HG02623 (cell line): ENCODE data around the gene MFSD12.
"Not testable (repeated sequence)": the region's sequence is repeated elsewhere in the genome, so short reads cannot be mapped to it uniquely, and the experiment has no call there.

Experiments used
- ATAC-seq: cut with Tn5 transposase; IDR thresholded peaks from one replicate; pipeline ENCODE4 v1.9.1; 2021; ENCODE audit warnings: moderate library complexity; ENCODE audit not compliant: unreplicated experiment

MFSD12 gene

DNA sequence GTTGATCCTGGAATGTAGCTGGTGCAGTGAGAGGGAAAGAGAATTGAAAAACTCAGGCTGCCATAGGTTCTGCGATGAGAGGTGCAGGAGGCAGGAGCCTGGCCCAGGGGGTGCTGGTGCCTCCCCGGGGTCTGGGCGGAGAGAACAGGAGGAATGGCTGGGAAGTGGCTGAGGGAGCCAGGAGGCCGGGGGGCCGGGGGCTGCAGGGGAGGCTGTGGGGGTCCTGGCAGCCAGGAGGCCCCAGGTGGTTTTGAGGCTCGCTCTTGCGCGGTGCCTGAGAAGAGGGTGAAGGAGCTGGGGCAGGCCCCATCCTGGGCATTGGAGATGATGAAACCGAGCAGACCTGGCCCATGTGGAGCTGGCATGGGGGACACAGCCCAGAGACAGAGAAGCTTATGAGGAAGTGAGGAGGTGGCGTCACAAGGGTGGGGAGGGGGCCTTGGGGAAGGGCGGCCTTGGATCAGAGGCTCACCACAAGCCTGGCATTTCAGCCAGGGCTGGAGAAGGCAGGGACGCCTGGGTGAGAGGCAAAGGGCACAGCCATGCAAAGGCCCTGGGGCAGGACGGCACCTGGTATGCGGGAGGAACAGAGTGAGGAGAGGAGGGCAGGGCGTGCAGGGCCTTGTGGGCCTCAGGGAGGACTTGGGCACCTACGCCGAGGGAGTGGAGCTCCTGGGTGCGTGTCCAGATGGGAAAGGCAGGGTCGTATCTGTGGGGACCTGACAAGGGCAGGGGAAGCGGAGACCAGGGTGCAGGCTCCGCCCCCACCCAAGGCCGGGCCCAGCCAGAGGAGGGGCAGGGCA lies 19.7 kb downstream of the MFSD12 start:
- ATAC-seq: no peak

GRCh38 chr19:3537101-3537437 lies 20.3 kb downstream of the MFSD12 start:
- ATAC-seq: no peak

DNA sequence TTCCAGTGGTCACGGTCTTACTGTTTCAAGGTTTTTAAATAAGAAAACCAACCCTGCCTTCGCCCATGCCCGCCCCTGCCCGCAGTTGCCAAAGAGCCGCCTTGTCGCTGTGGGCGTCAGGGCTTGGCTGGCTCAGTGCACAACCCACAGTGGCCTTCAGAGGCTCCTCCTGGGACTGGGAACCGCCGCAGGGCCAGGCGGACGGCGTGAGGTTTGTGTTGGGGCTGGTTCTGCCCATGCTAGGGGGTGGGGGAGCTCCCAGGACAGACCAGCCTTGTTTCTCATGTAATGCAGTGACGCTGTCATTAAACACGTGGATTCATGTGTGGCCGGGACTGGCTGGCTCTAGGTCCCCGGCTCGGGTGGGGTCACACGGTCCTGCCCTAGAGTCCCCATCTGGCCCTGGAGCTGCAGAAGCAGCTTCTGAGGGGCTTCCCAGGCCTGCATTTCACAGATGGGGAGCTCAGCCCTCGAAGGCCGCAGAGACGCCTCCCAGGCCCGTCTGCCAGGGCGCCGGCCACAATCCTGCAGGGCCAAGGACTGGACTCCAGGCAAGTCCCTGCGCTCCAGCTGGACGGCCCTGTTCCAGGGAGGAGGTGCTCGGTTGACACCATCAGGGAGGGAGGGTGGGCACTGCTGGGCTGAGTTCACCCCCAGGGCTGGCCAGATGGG lies 20.8 kb downstream of the MFSD12 start:
- ATAC-seq: no peak

GRCh38 chr19:3535981-3536380 lies 21.4 kb downstream of the MFSD12 start:
- no peak for ATAC-seq

DNA sequence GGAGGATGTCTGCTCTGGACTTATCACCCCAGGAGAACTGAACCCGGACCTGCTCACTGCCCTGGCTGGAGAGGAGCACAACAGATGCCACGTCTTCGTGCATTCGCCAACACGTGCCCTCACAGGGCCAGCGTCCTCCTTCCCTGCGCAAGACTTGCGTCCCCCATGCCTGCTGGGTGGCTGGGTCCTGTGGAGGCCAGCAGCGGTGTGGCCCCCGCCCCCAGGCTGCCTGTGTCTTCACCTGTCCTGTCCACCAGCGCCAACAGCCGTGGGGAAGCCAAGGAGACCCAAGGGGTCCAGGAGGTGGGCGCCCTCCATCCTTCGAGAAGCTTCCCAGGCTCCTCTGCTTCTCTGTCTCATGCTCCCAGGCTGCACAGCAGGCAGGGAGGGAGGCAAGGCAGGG lies 21.8 kb downstream of the MFSD12 start:
- ATAC-seq: no peak

GRCh38 chr19:3535235-3535535 lies 22.2 kb downstream of the MFSD12 start:
- ATAC-seq: no peak

- no peak for ATAC-seq
These were observed 22.8 kb downstream of the MFSD12 start for GRCh38 chr19:3534375-3535234.

DNA sequence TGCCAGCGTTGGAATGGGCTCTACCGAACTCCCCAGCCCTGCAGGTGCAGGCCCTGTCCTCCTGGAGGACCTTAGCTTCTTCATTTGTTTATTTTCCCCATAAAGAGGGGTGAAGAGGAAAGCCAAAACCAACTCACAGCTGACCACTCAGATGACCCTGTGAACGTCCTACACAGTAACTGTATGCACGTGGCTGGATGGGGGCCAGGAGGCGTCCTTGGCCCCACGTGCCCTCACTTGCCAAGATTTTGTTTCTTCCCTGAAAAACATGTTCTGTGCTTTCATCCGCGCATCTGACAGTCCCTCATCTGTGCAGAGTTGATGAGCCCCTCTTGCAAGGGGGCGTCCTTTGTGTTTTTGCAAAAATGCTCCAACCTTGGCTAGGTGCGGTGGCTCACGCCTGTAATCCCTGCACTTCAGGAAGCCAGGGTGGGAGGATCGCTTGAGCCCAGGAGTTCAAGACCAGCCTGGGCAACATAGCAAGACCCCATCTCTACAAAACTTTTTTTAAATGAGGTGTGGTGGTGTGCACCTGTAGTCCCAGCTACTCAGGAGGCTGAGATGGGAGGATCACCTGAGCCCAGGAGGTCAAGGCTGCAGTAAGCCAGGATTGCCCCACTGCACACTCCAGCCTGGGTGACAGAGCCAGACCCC lies 23.7 kb downstream of the MFSD12 start:
- no peak for ATAC-seq

DNA sequence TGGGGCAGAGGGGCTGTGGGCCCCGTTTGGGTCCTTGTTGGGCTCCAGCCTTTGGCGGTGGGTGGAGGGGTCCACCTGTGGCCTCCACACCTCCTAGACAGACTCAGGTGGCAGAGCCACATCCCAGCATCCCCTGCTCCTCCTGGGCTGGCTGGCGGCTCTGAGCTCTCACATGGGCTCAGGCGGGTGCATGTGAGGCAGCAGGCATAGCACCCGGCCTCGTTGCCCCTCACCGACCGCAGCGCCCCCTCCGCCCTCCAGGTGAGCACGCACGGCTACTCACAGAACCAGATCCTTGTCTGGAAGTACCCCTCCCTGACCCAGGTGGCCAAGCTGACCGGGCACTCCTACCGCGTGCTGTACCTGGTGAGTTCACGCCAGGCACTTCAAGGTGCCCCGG lies 24.4 kb downstream of the MFSD12 start:
- ATAC-seq: no peak

- no peak for ATAC-seq
These were observed 25.1 kb downstream of the MFSD12 start for GRCh38 chr19:3532154-3532786.

DNA sequence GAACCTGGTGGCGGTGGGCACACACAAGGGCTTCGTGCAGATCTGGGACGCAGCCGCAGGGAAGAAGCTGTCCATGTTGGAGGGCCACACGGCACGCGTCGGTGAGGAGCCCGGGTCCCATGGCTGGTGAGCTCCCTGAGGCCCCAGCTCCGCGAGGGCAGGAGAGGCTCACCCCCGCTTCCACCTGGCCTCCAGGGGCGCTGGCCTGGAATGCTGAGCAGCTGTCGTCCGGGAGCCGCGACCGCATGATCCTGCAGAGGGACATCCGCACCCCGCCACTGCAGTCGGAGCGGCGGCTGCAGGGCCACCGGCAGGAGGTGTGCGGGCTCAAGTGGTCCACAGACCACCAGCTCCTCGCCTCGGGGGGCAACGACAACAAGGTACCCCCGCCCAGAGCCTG lies 25.7 kb downstream of the MFSD12 start:
- no peak for ATAC-seq

- ATAC-seq: no peak
These were observed 27.0 kb downstream of the MFSD12 start for GRCh38 chr19:3530389-3530788.

DNA sequence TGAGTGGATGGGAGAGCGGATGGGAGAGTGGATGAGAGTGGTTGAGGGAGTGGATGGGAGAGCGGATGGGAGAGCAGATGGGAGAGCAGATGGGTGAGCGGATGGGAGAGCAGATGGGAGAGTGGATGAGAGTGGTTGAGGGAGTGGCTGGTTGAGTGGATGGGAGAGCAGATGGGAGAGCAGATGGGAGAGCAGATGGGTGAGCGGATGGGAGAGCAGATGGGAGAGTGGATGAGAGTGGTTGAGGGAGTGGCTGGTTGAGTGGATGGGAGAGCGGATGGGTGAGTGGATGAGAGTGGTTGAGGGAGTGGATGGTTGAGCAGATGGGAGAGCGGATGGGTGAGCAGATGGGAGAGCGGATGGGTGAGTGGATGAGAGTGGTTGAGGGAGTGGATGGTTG lies 28.1 kb downstream of the MFSD12 start:
- not testable (repeated sequence) for ATAC-seq

- no peak for ATAC-seq
These were observed 28.7 kb downstream of the MFSD12 start for GRCh38 chr19:3528539-3529211.

DNA sequence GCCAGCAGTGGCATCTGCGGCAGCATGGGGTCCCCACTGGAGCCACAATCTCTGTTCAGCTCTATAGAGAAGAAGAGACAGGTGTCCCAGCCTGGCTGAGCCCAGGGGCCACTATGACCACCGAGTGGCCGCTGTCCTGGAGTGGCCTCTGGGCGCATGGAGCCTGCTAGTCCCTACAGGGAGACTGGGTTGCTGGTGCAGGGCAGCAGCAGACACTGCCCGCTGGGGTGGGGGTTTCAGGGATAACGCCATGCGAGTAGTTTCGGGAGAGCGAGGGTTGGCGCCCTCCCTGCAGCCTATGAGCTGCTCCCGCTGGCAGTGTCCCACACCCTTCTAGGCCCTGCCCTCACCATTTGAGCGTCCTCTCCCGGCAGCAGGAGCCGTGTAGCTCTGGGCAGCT lies 29.3 kb downstream of the MFSD12 start:
- no peak for ATAC-seq

DNA sequence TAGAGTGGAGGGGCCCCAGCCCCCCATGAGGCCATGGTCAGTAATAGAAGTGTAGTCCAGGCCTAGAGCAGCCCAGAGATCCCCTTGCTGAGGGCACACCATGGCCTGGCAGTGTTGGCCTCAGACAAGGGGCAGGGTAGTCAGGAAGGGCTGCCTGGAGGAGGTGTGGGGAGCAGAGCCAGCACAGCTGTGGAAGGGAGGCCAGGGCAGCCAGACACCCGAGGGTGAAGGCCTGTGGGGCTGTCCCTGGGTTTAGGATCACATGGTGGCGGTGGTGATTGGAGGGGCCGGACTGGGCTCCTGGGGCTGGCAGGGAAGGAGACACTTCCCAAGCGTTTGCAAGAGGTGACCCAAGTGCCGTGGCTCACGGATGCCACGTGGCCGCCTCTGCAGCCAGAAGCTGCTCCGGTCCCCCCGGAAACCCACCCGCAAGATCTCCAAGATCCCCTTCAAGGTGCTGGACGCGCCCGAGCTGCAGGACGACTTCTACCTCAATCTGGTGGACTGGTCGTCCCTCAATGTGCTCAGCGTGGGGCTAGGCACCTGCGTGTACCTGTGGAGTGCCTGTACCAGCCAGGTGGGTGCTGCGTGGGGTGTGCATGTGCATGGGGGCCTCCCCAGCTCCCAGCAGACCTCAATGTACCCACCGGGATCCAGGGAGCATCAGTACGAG lies 30.0 kb downstream of the MFSD12 start:
- no peak for ATAC-seq

DNA sequence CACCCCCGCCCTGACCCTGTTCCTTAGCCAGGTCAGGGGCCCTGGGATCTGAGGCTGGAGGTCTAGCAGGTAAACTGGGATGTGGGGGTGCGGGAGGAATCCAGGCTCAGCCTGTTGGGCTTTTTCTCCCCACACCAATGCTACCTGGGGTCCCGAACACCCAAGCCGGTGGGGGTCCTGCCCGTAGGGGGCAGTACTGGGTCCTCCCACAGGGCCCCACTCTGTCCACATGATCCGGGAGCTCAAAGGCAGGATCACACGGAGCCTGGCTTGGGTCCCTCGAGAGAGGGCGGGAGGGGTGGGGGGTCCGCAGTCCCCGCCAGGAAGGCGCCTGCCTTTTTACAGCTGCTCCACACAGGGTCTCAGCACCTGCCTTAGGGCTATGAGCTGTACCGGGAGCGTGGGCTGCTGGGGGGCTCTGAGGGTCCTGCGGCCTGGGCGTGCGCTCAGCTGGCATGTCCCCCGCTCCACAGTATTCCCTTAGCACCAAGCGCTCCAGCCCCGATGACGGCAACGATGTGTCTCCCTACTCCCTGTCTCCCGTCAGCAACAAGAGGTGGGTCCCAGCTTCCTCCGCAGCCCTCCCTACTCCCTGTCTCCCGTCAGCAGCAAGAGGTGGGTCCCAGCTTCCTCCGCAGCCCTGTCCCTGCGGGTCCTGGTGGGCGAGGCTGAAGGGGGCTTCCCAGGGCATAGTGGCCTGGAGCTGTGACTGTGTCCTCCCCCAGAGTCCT lies 30.7 kb downstream of the MFSD12 start:
- no peak for ATAC-seq

- no peak for ATAC-seq
These were observed 32.4 kb downstream of the MFSD12 start for GRCh38 chr19:3524904-3525451.
